Breast epithelium (tissue), 3 donors: ENCODE data around the gene DTNB.

Experiments used
- CTCF ChIP-seq, 3 donors: fragments of 450-650 bp; IDR thresholded peaks; one replicate each; pipeline ENCODE4 v1.5.1; 2016 to 2017; ENCODE audit warnings: antibody characterized with exemption in 3 of 3, mild to moderate bottlenecking in 3 of 3, moderate library complexity in 3 of 3
- POLR2A ChIP-seq: fragments of 450-650 bp; IDR thresholded peaks from one replicate; pipeline ENCODE4 v1.6.1; 2016; ENCODE audit warnings: antibody characterized with exemption, mild to moderate bottlenecking, moderate library complexity
- POLR2AphosphoS5 ChIP-seq, 3 donors: sonication (generic); formaldehyde crosslinking; IDR thresholded peaks; one replicate each; pipeline ENCODE4 v1.6.1; 2017; ENCODE audit warnings: antibody characterized with exemption in 3 of 3

GRCh38 chr2:25365241-25365640 lies 308.1 kb downstream of the DTNB start:
- TF ChIP-seq CTCF (IDR thresholded peaks at IDR 0.05) (no peak), POLR2AphosphoS5 (IDR thresholded peaks at IDR 0.05) (no peak), POLR2A (no peak)
